ENCODE measurements around the gene ABO.
"Not testable (repeated sequence)": the region's sequence is repeated elsewhere in the genome, so short reads cannot be mapped to it uniquely, and the experiment has no call there.

Gene ABO

GRCh38 chr9:133275105-133276000 is at the start of gene ABO:
Gene ABO (minus strand): TSS chr9:133275201.
- peak within 1 kb of the TSS; percentile 88 for H3K27ac ChIP-seq (ENCODE audit: low read depth, low read length)
- H3K36me3 ChIP-seq (ENCODE audit: control insufficient read depth in 1 of 2, insufficient read depth in 2 of 2, low read length in 2 of 2): peaks cover 0 to 3% of the 10 kb centered on the region in 2 donors
- peaks cover 0 to 9% of the 10 kb centered on the region in 2 donors for H3K9me3 ChIP-seq (ENCODE audit: control insufficient read depth in 1 of 2, low read length in 2 of 2)
- H3K4me3 ChIP-seq (ENCODE audit: low read depth in 1 of 2, low read length in 2 of 2): peak within 1 kb of the TSS; percentile 72 to 73
- H3K9ac ChIP-seq (ENCODE audit: low read depth in 1 of 2, low read length in 2 of 2): peak within 1 kb of the TSS; percentile 77 to 82
- peaks cover 23 to 40% of the 10 kb centered on the region in 2 donors for H3K4me1 ChIP-seq (ENCODE audit: control insufficient read depth in 1 of 2, insufficient read depth in 2 of 2, low read length in 2 of 2)
- H3K27me3 ChIP-seq (ENCODE audit: control insufficient read depth in 1 of 2, insufficient read depth in 2 of 2, low read length in 2 of 2): no peaks in the 10 kb centered on the region

DNA sequence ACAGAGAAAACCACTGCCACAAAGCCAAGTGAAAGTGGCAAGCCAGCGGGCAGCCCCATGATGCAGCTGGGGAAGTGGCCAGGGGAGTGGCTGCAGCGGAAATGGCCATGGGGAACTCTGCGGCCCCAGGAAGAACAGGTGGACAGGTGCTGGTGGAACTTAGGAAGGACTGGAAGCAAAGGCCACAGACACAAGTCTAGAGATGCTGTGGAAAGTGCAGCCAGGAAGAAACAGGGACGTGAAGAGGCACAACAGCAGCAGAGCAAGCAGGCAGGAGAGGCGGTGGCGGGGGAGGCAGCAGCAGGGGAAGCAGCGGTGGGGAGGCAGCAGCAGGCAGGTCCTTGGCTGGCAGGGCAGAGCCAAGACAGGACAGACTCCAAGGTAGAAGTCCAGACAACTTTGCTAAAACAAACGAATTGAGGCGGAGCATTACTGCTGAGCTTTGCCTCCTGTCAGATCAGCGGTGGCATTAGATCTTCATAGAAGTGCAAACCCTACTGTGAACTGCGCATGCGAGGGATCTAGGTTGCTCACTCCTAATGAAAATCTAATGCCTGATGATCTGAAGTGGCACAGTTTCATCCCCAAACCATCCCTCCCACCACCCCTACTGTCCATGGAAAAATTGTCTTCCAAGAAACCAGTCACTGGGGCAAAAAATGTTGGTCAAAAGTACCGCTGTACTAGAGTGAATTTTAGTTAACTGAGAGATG is 49.1 kb upstream of the ABO start:
- H3K9me3 ChIP-seq (ENCODE audit: control insufficient read depth in 1 of 2, low read length in 2 of 2): no peaks in the 10 kb centered on the region
- no peak overlapping the region for H3K4me3 ChIP-seq (ENCODE audit: low read depth in 1 of 2, low read length in 2 of 2)
- H3K27ac ChIP-seq (ENCODE audit: low read depth, low read length): no peak overlapping the region
- no peak overlapping the region for H3K9ac ChIP-seq (ENCODE audit: low read depth in 1 of 2, low read length in 2 of 2)
- H3K27me3 ChIP-seq (ENCODE audit: control insufficient read depth in 1 of 2, insufficient read depth in 2 of 2, low read length in 2 of 2): no peaks in the 10 kb centered on the region
- H3K36me3 ChIP-seq (ENCODE audit: control insufficient read depth in 1 of 2, insufficient read depth in 2 of 2, low read length in 2 of 2): no peaks in the 10 kb centered on the region
- H3K4me1 ChIP-seq (ENCODE audit: control insufficient read depth in 1 of 2, insufficient read depth in 2 of 2, low read length in 2 of 2): no peaks in the 10 kb centered on the region

- H3K27me3 ChIP-seq (ENCODE audit: control insufficient read depth in 1 of 2, insufficient read depth in 2 of 2, low read length in 2 of 2): no peaks in the 10 kb centered on the region
- no peaks in the 10 kb centered on the region for H3K4me1 ChIP-seq (ENCODE audit: control insufficient read depth in 1 of 2, insufficient read depth in 2 of 2, low read length in 2 of 2)
- no peaks in the 10 kb centered on the region for H3K36me3 ChIP-seq (ENCODE audit: control insufficient read depth in 1 of 2, insufficient read depth in 2 of 2, low read length in 2 of 2)
- H3K9me3 ChIP-seq (ENCODE audit: control insufficient read depth in 1 of 2, low read length in 2 of 2): no peaks in the 10 kb centered on the region
- no peak overlapping the region for H3K27ac ChIP-seq (ENCODE audit: low read depth, low read length)
- H3K9ac ChIP-seq (ENCODE audit: low read depth in 1 of 2, low read length in 2 of 2): no peak overlapping the region
- H3K4me3 ChIP-seq (ENCODE audit: low read depth in 1 of 2, low read length in 2 of 2): no peak overlapping the region
Observed at GRCh38 chr9:133323211-133323610, 48.2 kb upstream of the ABO start.

- Histone ChIP-seq H3K9ac (ENCODE audit: low read depth in 1 of 2, low read length in 2 of 2) (no peak overlapping the region), H3K4me1 (ENCODE audit: control insufficient read depth in 1 of 2, insufficient read depth in 2 of 2, low read length in 2 of 2) (no peaks in the 10 kb centered on the region), H3K4me3 (ENCODE audit: low read depth in 1 of 2, low read length in 2 of 2) (no peak overlapping the region), H3K9me3 (ENCODE audit: control insufficient read depth in 1 of 2, low read length in 2 of 2) (no peaks in the 10 kb centered on the region), H3K27me3 (ENCODE audit: control insufficient read depth in 1 of 2, insufficient read depth in 2 of 2, low read length in 2 of 2) (no peaks in the 10 kb centered on the region), H3K36me3 (ENCODE audit: control insufficient read depth in 1 of 2, insufficient read depth in 2 of 2, low read length in 2 of 2) (no peaks in the 10 kb centered on the region), H3K27ac (ENCODE audit: low read depth, low read length) (no peak overlapping the region)
Observed at GRCh38 chr9:133322701-133323100, 47.7 kb upstream of the ABO start.

DNA sequence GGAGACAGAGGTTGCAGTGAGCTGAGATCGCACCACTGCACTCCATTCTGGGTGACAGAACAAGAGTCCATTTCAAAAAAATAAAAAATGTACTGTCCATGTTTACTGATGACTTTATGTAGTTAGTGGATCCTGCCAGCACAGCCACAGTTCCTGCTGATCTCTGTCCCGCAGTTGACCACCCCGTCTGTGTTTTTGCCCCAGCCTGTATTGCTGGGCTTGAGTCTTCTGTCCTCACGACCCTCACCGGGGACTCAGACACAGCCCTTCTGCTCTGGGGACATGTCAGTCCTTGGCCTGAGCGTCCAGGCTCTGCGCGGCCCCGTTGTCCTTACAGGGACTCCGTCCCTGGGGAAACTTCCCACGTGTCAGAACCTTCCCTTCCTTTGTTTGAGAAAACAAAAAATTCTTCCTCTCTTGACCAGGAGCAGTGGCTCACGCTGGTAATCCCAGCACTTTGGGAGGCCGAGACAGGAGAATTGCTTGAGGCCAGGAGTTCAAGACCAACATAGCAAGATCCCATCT is 46.5 kb upstream of the ABO start:
- Histone ChIP-seq H3K4me1 (ENCODE audit: control insufficient read depth in 1 of 2, insufficient read depth in 2 of 2, low read length in 2 of 2) (no peaks in the 10 kb centered on the region), H3K9me3 (ENCODE audit: control insufficient read depth in 1 of 2, low read length in 2 of 2) (no peaks in the 10 kb centered on the region), H3K4me3 (ENCODE audit: low read depth in 1 of 2, low read length in 2 of 2) (no peak overlapping the region), H3K27me3 (ENCODE audit: control insufficient read depth in 1 of 2, insufficient read depth in 2 of 2, low read length in 2 of 2) (no peaks in the 10 kb centered on the region), H3K9ac (ENCODE audit: low read depth in 1 of 2, low read length in 2 of 2) (no peak overlapping the region), H3K36me3 (ENCODE audit: control insufficient read depth in 1 of 2, insufficient read depth in 2 of 2, low read length in 2 of 2) (no peaks in the 10 kb centered on the region), H3K27ac (ENCODE audit: low read depth, low read length) (no peak overlapping the region)

DNA sequence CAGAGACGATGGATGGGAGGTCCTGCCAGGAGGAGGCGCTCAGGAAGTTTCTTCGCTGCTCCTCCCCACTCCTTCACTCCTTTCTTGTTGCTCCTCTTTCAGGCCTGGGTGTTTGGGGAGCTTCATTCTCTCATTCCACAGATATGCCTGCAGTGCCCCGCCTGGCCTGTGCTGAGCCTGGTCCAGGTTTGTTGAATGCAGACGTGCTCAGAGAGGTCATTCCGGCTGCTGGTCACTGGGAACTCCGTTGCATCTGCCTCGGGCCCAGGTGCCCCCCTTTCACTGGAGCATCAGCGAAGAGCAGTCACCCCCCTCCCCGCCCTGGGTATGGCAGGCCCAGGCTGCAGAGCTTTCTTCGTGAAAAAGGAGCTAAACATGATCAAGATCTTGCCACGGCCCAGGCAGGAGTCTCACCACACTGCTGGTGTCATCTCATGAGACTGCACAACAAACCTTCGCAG is 45.5 kb upstream of the ABO start:
- H3K4me3 ChIP-seq (ENCODE audit: low read depth in 1 of 2, low read length in 2 of 2): no peak overlapping the region

DNA sequence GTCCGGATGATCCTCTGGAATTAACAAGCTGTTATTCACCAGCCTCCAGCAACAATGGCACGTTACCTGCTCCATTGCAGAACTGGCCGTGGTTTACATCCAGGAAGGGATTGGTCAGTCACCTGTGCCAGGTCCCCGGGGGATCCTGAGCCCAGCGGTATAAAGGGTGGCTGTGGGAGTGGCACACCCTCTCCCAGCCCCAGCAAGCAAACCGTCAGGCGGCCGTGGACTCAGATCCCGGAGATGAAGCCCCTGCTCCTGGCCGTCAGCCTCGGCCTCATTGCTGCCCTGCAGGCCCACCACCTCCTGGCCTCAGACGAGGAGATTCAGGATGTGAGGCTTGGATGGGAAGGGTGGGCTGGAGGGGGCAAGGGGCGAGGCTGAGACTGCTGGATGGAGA is 42.5 kb upstream of the ABO start:
- H3K27ac ChIP-seq (ENCODE audit: low read depth, low read length); H3K9me3 ChIP-seq (ENCODE audit: control insufficient read depth in 1 of 2, low read length in 2 of 2); H3K4me1 ChIP-seq (ENCODE audit: control insufficient read depth in 1 of 2, insufficient read depth in 2 of 2, low read length in 2 of 2); H3K9ac ChIP-seq (ENCODE audit: low read depth in 1 of 2, low read length in 2 of 2); H3K4me3 ChIP-seq (ENCODE audit: low read depth in 1 of 2, low read length in 2 of 2); H3K36me3 ChIP-seq (ENCODE audit: control insufficient read depth in 1 of 2, insufficient read depth in 2 of 2, low read length in 2 of 2); H3K27me3 ChIP-seq (ENCODE audit: control insufficient read depth in 1 of 2, insufficient read depth in 2 of 2, low read length in 2 of 2): not testable (repeated sequence)

More for the DNA sequence above, 45.5 kb upstream of the ABO start:
- Histone ChIP-seq H3K27me3 (ENCODE audit: control insufficient read depth in 1 of 2, insufficient read depth in 2 of 2, low read length in 2 of 2) (no peaks in the 10 kb centered on the region), H3K27ac (ENCODE audit: low read depth, low read length) (no peak overlapping the region), H3K9ac (ENCODE audit: low read depth in 1 of 2, low read length in 2 of 2) (no peak overlapping the region), H3K36me3 (ENCODE audit: control insufficient read depth in 1 of 2, insufficient read depth in 2 of 2, low read length in 2 of 2) (no peaks in the 10 kb centered on the region), H3K4me1 (ENCODE audit: control insufficient read depth in 1 of 2, insufficient read depth in 2 of 2, low read length in 2 of 2) (no peaks in the 10 kb centered on the region), H3K9me3 (ENCODE audit: control insufficient read depth in 1 of 2, low read length in 2 of 2) (no peaks in the 10 kb centered on the region)

DNA sequence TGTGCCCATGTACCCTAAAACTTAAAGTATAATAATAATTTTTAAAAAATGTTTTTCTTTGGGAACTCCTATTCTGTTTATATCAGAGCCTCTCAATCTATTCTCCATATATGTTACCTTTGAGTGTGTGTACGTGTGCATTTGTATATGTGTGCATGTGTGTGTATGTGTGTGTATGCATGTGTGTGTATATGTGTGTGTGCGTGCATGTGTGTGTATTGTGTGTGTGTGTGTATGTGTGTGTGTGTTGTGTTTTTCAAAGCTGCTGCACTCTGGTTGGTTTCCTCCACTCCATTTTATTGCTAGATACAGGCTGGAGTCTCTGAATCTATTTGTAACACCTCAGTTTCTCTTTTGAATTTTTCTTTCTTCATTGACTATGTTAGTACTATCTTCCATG is 41.0 kb upstream of the ABO start:
- Histone ChIP-seq H3K9me3 (ENCODE audit: control insufficient read depth in 1 of 2, low read length in 2 of 2) (no peaks in the 10 kb centered on the region), H3K9ac (ENCODE audit: low read depth in 1 of 2, low read length in 2 of 2) (no peak overlapping the region), H3K36me3 (ENCODE audit: control insufficient read depth in 1 of 2, insufficient read depth in 2 of 2, low read length in 2 of 2) (no peaks in the 10 kb centered on the region), H3K4me1 (ENCODE audit: control insufficient read depth in 1 of 2, insufficient read depth in 2 of 2, low read length in 2 of 2) (no peaks in the 10 kb centered on the region), H3K27me3 (ENCODE audit: control insufficient read depth in 1 of 2, insufficient read depth in 2 of 2, low read length in 2 of 2) (no peaks in the 10 kb centered on the region), H3K27ac (ENCODE audit: low read depth, low read length) (no peak overlapping the region), H3K4me3 (ENCODE audit: low read depth in 1 of 2, low read length in 2 of 2) (no peak overlapping the region)

DNA sequence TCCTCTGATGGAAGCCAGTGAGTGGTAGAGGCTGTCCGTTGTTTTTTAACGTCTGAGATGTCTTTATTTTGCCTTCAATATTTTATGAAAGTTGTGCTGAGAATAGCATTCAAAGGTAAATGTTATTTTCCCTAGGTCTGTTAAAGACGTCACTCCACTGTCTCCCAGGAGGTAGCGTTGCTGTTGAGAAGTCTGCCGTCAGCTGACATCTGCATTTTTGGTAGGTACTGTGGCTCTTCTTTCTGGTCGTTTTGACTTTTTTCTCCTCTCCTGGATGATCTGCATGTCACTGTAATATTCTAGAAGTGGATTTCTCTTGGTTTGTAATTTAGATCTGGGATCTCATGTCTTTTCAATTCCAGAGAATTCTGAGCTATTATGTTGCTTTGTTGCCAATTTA is 34.6 kb upstream of the ABO start:
- Histone ChIP-seq H3K4me3 (ENCODE audit: low read depth in 1 of 2, low read length in 2 of 2) (no peak overlapping the region), H3K27me3 (ENCODE audit: control insufficient read depth in 1 of 2, insufficient read depth in 2 of 2, low read length in 2 of 2) (no peaks in the 10 kb centered on the region), H3K4me1 (ENCODE audit: control insufficient read depth in 1 of 2, insufficient read depth in 2 of 2, low read length in 2 of 2) (no peaks in the 10 kb centered on the region), H3K9me3 (ENCODE audit: control insufficient read depth in 1 of 2, low read length in 2 of 2) (no peaks in the 10 kb centered on the region), H3K27ac (ENCODE audit: low read depth, low read length) (no peak overlapping the region), H3K36me3 (ENCODE audit: control insufficient read depth in 1 of 2, insufficient read depth in 2 of 2, low read length in 2 of 2) (no peaks in the 10 kb centered on the region), H3K9ac (ENCODE audit: low read depth in 1 of 2, low read length in 2 of 2) (no peak overlapping the region)

- no peaks in the 10 kb centered on the region for H3K36me3 ChIP-seq (ENCODE audit: control insufficient read depth in 1 of 2, insufficient read depth in 2 of 2, low read length in 2 of 2)
- H3K27ac ChIP-seq (ENCODE audit: low read depth, low read length): no peak overlapping the region
- no peaks in the 10 kb centered on the region for H3K27me3 ChIP-seq (ENCODE audit: control insufficient read depth in 1 of 2, insufficient read depth in 2 of 2, low read length in 2 of 2)
- H3K4me3 ChIP-seq (ENCODE audit: low read depth in 1 of 2, low read length in 2 of 2): no peak overlapping the region
- no peak overlapping the region for H3K9ac ChIP-seq (ENCODE audit: low read depth in 1 of 2, low read length in 2 of 2)
- no peaks in the 10 kb centered on the region for H3K9me3 ChIP-seq (ENCODE audit: control insufficient read depth in 1 of 2, low read length in 2 of 2)
- no peaks in the 10 kb centered on the region for H3K4me1 ChIP-seq (ENCODE audit: control insufficient read depth in 1 of 2, insufficient read depth in 2 of 2, low read length in 2 of 2)
Observed at GRCh38 chr9:133307301-133307700, 32.3 kb upstream of the ABO start.
